ENCODE measurements around the gene RAB11FIP3. TPM values are rescaled to one million over a fixed set of nuclear protein-coding genes. Genes with fewer than 3 reads are reported as not detected.

RAB11FIP3 gene
- total and polyA plus RNA-seq, 10 of the 15 experiments (the other 5 are each of a cell fraction or from before 2014, with no cell fraction given): 1.2 to 27.3 (median 7.7) TPM

DNA sequence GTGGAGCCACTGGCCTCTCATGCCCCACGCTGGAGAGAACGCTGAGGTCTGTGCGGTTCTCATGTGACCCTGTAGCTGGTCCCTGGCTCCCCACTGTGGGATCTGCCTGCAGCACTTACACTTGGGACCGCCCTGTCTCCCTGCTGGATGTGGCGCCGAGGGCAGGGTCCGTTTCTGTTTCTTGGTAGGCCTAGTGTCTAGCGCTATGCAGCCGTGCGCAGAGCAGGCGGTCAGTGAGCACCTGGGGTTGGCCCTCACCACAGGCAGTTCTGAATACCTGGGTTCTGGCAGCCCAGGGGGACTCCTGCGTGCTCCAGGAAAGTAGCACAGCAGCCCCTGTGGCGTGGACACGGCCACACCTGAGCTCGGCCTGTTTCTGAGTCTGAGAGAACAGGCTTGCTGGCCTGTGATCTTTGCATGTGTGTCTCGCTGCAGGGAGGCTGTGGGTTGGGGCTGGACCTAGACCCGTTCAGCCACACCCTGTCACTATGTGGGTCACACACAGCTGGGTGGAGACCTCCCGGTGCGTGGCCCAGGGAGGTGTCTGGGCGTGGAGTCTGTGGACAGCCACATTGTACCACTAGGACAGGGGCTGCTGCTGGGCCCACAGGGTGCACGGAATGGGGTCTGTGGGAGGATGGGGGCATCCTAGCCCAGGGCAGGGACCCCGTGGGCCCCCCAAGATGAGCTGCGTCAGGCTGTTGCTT is 104.8 kb downstream of the RAB11FIP3 start:
- Histone ChIP-seq H3K27me3 (replicated peaks in 1 of 2; ENCODE audit: control insufficient read depth in 2 of 2, insufficient read depth in 2 of 2, low read length in 1 of 2) (no peaks in the 10 kb centered on the region), H3K4me1 (ENCODE audit: control insufficient read depth, insufficient read depth, low read length) (peaks cover 17% of the 10 kb centered on the region), H2AFZ (ENCODE audit: control insufficient read depth, low read depth, low read length) (no peak overlapping the region), H3K36me3 (ENCODE audit: control insufficient read depth in 2 of 2, insufficient read depth in 2 of 2, low read length in 1 of 2) (peaks cover 0 to 8% of the 10 kb centered on the region in 2 experiments; a peak in 3 of 4 replicates), H3K9ac (ENCODE audit: control insufficient read depth, insufficient read depth, low read length) (no peak overlapping the region), H3K4me3 (no peak overlapping the region; the same call in 1 of the 2 replicates), H4K20me1 (ENCODE audit: control insufficient read depth, insufficient read depth) (no peaks in the 10 kb centered on the region), H3K9me3 (replicated peaks; ENCODE audit: control insufficient read depth, insufficient read depth, low read length) (no peaks in the 10 kb centered on the region), H3K4me2 (ENCODE audit: control insufficient read depth, insufficient read depth) (peak overlapping the region; percentile 93), H3K27ac (ENCODE audit: control insufficient read depth, insufficient read depth) (no peak overlapping the region), H3K79me2 (ENCODE audit: control insufficient read depth, insufficient read depth, low read length) (peaks cover 62% of the 10 kb centered on the region)
- no peak for FAIRE-seq
- RAD21 ChIA-PET (ENCODE audit: unreplicated experiment): no interaction called here
- WGBS (ENCODE audit: insufficient coverage, insufficient replicate concordance, low lambda C conversion rate, missing lambda C conversion rate): 91% methylated on average over 23 of the region's 23 CpGs
- no peak for ATAC-seq
- in situ Hi-C loops (cut with MboI) (loop anchor here (5.0 kb wide), 1 partner anchor 37 kb away; the partner anchor contains the start of genes NHLRC4 and PIGQ), intact Hi-C loops (cut with micrococcal nuclease; ENCODE audit: unreplicated experiment) (no loop called here)
- SMC1A ChIA-PET (ENCODE audit: uncharacterized antibody, unreplicated experiment): no interaction called here
- no peak for DNase-seq (ENCODE audit: low read depth, low spot score)
- TF ChIP-seq POLR2A (IDR thresholded peaks at IDR 0.05; ENCODE audit: low read depth, low read length) (0 out of 2 replicates have a peak, but pooled peaks have one; percentile 13), GABPA (IDR thresholded peaks at IDR 0.05; ENCODE audit: low read depth) (no peak)
- BruUV-seq (replicated peaks): no TSS peak
- POLR2A ChIA-PET: no interaction called here
- CTCF ChIA-PET: interaction anchor here (1.7 kb wide), 1 partner anchor 10 kb away, joined by 3 read pairs; no protein-coding TSS in a partner anchor

DNA sequence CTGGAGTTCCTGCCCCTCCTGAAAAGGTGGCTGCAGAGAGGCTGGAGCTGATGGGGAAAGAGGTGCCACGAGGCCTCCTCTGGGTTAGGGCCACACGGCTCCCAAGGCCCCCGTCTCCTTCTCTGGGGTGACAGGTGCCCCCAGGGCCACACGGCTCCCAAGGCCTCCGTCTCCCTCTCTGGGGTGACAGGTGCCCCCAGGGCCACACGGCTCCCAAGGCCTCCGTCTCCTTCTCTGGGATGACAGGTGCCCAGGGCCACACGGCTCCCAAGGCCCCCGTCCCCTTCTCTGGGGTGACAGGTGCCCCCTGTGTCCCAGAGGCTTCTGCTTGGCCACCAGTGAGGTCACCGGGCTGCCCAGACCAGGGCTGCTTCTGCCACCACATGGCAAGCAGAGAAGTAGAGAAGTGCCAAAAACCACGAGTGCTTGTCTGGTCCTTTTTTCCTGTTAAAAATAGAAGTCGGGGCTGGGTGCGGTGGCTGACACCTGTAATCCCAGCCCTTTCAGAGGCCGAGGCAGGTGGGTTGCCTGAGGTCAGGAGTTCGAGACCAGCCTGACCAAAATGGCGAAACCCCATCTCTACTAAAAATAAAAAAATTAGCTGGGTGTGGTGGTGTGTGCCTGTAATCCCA is 106.2 kb downstream of the RAB11FIP3 start:
- H4K20me1 ChIP-seq (ENCODE audit: control insufficient read depth, insufficient read depth): no peaks in the 10 kb centered on the region
- no peak overlapping the region for H3K27ac ChIP-seq (ENCODE audit: control insufficient read depth, insufficient read depth)
- DNase-seq (ENCODE audit: low read depth, low spot score) (no peak), ATAC-seq (no peak), FAIRE-seq (no peak)
- POLR2A ChIA-PET: no interaction called here
- SMC1A ChIA-PET (ENCODE audit: uncharacterized antibody, unreplicated experiment): no interaction called here
- WGBS (ENCODE audit: insufficient coverage, insufficient replicate concordance, low lambda C conversion rate, missing lambda C conversion rate): 78% methylated on average over 16 of the region's 16 CpGs
- BruUV-seq (replicated peaks): no TSS peak
- H3K27me3 ChIP-seq (replicated peaks in 1 of 2; ENCODE audit: control insufficient read depth in 2 of 2, insufficient read depth in 2 of 2, low read length in 1 of 2): no peaks in the 10 kb centered on the region
- intact Hi-C loops (cut with micrococcal nuclease; ENCODE audit: unreplicated experiment) (no loop called here), in situ Hi-C loops (cut with MboI) (loop anchor here (5.0 kb wide), 1 partner anchor 36 kb away; the partner anchor contains the start of genes NHLRC4 and PIGQ)
- RAD21 ChIA-PET (ENCODE audit: unreplicated experiment): no interaction called here
- H3K4me2 ChIP-seq (ENCODE audit: control insufficient read depth, insufficient read depth): no peak overlapping the region
- H3K36me3 ChIP-seq (ENCODE audit: control insufficient read depth in 2 of 2, insufficient read depth in 2 of 2, low read length in 1 of 2): peaks cover 0 to 13% of the 10 kb centered on the region in 2 experiments; a peak in 3 of 4 replicates
- no peak overlapping the region for H3K9ac ChIP-seq (ENCODE audit: control insufficient read depth, insufficient read depth, low read length)
- H3K9me3 ChIP-seq (replicated peaks; ENCODE audit: control insufficient read depth, insufficient read depth, low read length): no peaks in the 10 kb centered on the region
- H3K79me2 ChIP-seq (ENCODE audit: control insufficient read depth, insufficient read depth, low read length): peaks cover 50% of the 10 kb centered on the region
- peaks cover 5% of the 10 kb centered on the region; the same call in 1 of the 2 replicates for H3K4me1 ChIP-seq (ENCODE audit: control insufficient read depth, insufficient read depth, low read length)
- CTCF ChIA-PET: interaction anchor here (1.7 kb wide), 1 partner anchor 9 kb away, joined by 3 read pairs; no protein-coding TSS in a partner anchor
- H3K4me3 ChIP-seq: no peak overlapping the region
- no peak overlapping the region for H2AFZ ChIP-seq (ENCODE audit: control insufficient read depth, low read depth, low read length)
- no peak for TF ChIP-seq BMI1 (IDR thresholded peaks at IDR 0.05; ENCODE audit: borderline replicate concordance)
- no peak for TF ChIP-seq PAX8 (IDR thresholded peaks at IDR 0.05)
- TF ChIP-seq, protein P1, sequence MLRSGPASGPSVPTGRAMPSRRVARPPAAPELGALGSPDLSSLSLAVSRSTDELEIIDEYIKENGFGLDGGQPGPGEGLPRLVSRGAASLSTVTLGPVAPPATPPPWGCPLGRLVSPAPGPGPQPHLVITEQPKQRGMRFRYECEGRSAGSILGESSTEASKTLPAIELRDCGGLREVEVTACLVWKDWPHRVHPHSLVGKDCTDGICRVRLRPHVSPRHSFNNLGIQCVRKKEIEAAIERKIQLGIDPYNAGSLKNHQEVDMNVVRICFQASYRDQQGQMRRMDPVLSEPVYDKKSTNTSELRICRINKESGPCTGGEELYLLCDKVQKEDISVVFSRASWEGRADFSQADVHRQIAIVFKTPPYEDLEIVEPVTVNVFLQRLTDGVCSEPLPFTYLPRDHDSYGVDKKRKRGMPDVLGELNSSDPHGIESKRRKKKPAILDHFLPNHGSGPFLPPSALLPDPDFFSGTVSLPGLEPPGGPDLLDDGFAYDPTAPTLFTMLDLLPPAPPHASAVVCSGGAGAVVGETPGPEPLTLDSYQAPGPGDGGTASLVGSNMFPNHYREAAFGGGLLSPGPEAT (IDR thresholded peaks at IDR 0.05; ENCODE audit: low read depth): no peak
- TF ChIP-seq TBL1XR1 (IDR thresholded peaks at IDR 0.05; ENCODE audit: low read depth, low read length): no peak
- no peak for TF ChIP-seq KLF5 (IDR thresholded peaks at IDR 0.05; ENCODE audit: partially characterized antibody)
- no peak for TF ChIP-seq NFIC (IDR thresholded peaks at IDR 0.05; ENCODE audit: low read depth, low read length)
- no peak for TF ChIP-seq GABPA (IDR thresholded peaks at IDR 0.05; ENCODE audit: low read depth)
- no peak for TF ChIP-seq WRNIP1 (IDR thresholded peaks at IDR 0.05; ENCODE audit: borderline replicate concordance, low read depth, low read length)
- TF ChIP-seq HDAC2 (IDR thresholded peaks at IDR 0.05): no peak
- no peak for TF ChIP-seq BACH1 (IDR thresholded peaks at IDR 0.05; ENCODE audit: borderline replicate concordance)
- TF ChIP-seq SRF (IDR thresholded peaks at IDR 0.05; ENCODE audit: low read depth in 2 of 2, low read length in 2 of 2): no peak
- TF ChIP-seq NBN (IDR thresholded peaks at IDR 0.05): no peak
- TF ChIP-seq, protein P2, sequence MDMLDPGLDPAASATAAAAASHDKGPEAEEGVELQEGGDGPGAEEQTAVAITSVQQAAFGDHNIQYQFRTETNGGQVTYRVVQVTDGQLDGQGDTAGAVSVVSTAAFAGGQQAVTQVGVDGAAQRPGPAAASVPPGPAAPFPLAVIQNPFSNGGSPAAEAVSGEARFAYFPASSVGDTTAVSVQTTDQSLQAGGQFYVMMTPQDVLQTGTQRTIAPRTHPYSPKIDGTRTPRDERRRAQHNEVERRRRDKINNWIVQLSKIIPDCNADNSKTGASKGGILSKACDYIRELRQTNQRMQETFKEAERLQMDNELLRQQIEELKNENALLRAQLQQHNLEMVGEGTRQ (IDR thresholded peaks at IDR 0.05; ENCODE audit: borderline replicate concordance, low read depth, low read length): no peak
- no peak for TF ChIP-seq NR2C2 (IDR thresholded peaks at IDR 0.05; ENCODE audit: borderline replicate concordance, control insufficient read depth, insufficient read length, low read depth)
